ENCODE measurements around the gene PEMT.

PEMT gene

GRCh38 chr17:17511881-17512858 is 79.3 kb downstream of the PEMT start:
- no peak for DNase-seq

GRCh38 chr17:17511293-17511741 is 80.2 kb downstream of the PEMT start:
- no peak for DNase-seq

- DNase-seq: no peak
Observed at GRCh38 chr17:17510456-17511292, 80.8 kb downstream of the PEMT start.

GRCh38 chr17:17509601-17510425 is 81.7 kb downstream of the PEMT start:
- DNase-seq: no peak

GRCh38 chr17:17508646-17509591 is 82.6 kb downstream of the PEMT start:
- no peak for DNase-seq

GRCh38 chr17:17508019-17508535 is 83.4 kb downstream of the PEMT start:
- no peak for DNase-seq

- DNase-seq: no peak
Observed at GRCh38 chr17:17507465-17508011, 84.0 kb downstream of the PEMT start.

GRCh38 chr17:17506893-17507464 is 84.5 kb downstream of the PEMT start:
- no peak for DNase-seq

- DNase-seq: no peak
Observed at GRCh38 chr17:17506181-17506741, 85.2 kb downstream of the PEMT start.

- DNase-seq: no peak
Observed at GRCh38 chr17:17505610-17506171, 85.8 kb downstream of the PEMT start.

GRCh38 chr17:17505151-17505550 is 86.4 kb downstream of the PEMT start:
- no peak for DNase-seq

GRCh38 chr17:17504341-17505140 is 87.0 kb downstream of the PEMT start:
- DNase-seq: no peak

GRCh38 chr17:17503566-17504130 is 87.9 kb downstream of the PEMT start:
- no peak for DNase-seq

GRCh38 chr17:17502741-17503565 is 88.6 kb downstream of the PEMT start:
- no peak for DNase-seq

- DNase-seq: no peak
Observed at GRCh38 chr17:17500999-17501605, 90.4 kb downstream of the PEMT start.

GRCh38 chr17:17499402-17500145 is 91.9 kb downstream of the PEMT start:
- no peak for DNase-seq

Data from NCI-H2107 (cell line).